ENCODE data around the gene ABHD17B.

DNA sequence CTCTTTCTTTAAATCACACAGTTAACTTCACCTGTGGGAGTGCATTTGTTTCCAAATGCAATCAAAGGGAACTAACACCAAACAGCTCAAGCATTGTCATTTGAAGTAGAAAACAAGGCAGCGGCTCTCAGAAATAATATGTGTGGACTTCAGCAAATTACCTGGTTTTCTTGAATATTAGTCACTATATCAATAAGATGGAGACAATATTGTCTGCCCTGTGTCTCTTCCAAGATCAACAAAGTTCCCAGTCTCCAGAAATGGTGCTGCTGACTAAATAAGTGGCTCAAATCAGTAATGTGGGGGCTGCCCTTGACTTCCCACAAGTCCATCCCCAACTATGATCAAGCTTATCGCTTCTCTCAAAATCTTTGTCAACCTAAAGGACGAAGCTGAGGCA, 89.6 kb downstream of the ABHD17B start:
- TF ChIP-seq ZNF384 (IDR thresholded peaks at IDR 0.05), result no peak
- no peak for TF ChIP-seq ELF4 (IDR thresholded peaks at IDR 0.05)
- TF ChIP-seq LEF1 (IDR thresholded peaks at IDR 0.05; ENCODE audit: borderline replicate concordance), result no peak
- no peak for TF ChIP-seq FOXK2 (IDR thresholded peaks at IDR 0.05)
- TF ChIP-seq ARNT (IDR thresholded peaks at IDR 0.05), result no peak
- TF ChIP-seq CTBP1 (IDR thresholded peaks at IDR 0.05; ENCODE audit: borderline replicate concordance), result no peak
- no peak for TF ChIP-seq PKNOX1 (IDR thresholded peaks at IDR 0.05)
- TF ChIP-seq FOXA1 (IDR thresholded peaks at IDR 0.05), result no peak
- no peak for TF ChIP-seq TARDBP (IDR thresholded peaks at IDR 0.05)
- no peak for TF ChIP-seq SUZ12 (IDR thresholded peaks at IDR 0.05)
- TF ChIP-seq NFRKB (IDR thresholded peaks at IDR 0.05), result no peak

Measured in HEK293T (cell line).